Activated CD8-positive, alpha-beta memory T cell treated with anti-CD3 and anti-CD28 coated beads, Interleukin-2, amount 50 U/mL, for 1 hour (primary cell): ENCODE measurements around the gene MIER3.

Experiments used
- DNase-seq: peaks from one replicate; pipeline ENCODE4 v3.0.0-alpha.2; 2020; ENCODE audit errors: extremely low read depth

Gene MIER3

GRCh38 chr5:56900395-56900794 is 51.5 kb downstream of the MIER3 start:
- no peak for DNase-seq

DNA sequence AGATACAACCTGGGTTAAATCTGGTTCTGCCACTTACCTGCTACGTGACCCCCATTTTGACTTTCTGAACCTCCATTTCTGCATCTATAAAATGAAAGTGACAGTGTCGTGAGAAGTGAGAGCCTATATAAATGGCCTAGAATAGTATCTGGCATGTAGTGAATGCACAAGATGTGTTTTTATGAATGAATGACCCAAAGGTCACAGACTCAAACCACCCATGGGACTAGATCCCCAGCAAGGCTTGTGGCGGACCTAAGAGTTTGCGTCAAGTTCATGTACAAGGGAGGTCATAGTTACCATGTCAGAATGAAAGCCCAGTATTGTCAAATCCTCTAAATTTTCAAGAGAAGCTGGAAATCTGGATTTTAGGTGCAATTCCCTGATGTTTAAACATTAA is 53.7 kb downstream of the MIER3 start:
- DNase-seq: no peak

GRCh38 chr5:56896763-56897162 is 55.2 kb downstream of the MIER3 start:
- DNase-seq: no peak

DNA sequence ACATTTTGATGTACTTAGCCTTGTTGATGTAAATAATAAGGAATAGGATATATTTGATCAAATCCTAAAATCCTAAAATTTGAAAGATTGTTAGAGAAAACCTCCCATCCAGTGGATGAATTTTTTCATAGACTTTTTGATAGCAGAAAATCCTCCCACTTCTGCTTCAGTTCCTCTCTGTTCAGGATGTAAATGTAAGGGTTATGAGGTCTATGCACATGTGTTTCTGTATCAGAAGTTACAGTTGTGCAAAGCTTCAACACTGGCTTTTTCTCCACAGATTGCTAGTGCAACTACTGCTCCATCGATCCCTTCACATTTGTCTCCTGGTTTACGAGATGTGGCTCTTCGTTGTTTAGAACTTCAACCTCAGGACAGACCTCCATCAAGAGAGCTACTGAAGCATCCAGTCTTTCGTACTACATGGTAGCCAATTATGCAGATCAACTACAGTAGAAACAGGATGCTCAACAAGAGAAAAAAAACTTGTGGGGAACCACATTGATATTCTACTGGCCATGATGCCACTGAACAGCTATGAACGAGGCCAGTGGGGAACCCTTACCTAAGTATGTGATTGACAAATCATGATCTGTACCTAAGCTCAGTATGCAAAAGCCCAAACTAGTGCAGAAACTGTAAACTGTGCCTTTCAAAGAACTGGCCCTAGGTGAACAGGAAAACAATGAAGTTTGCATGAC is 58.5 kb downstream of the MIER3 start:
- DNase-seq: no peak

- no peak for DNase-seq
Observed at GRCh38 chr5:56881571-56881970, 70.4 kb downstream of the MIER3 start.

DNA sequence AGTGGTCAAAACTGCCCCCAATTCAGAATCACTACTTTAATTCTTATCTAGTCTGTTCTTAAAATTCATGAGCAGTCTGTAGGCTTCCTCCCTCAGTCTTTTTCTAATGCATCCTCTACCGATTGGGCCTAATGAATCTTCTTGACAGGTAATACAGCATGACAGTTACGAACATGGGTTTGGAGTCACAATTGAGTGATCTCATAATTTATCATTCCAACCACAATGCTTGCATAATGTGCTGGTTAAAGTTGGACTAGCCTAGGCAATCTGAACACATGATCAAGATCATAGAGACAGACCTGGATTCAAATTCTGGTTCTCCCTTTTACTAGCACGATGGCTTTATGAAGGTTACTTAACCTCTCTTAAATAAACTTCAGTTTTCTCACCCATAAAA is 75.6 kb downstream of the MIER3 start:
- DNase-seq: no peak

- DNase-seq: no peak
Observed at GRCh38 chr5:56873056-56873455, 78.9 kb downstream of the MIER3 start.

DNA sequence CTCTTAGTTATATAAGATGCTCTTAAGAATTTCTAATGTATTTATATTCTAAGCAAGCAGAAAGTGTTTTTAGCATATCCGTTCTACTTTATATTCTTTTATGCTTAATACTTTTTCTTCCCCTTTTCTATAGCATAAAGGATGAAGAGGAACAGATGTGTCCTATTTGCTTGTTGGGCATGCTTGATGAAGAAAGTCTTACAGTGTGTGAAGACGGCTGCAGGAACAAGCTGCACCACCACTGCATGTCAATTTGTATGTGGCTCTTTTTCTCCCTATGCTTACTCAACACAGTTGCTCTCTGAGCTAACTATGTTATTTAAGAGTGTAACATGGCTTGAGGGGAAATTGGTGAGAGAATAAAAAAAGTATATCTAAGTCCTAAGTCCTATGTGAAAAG is 80.1 kb downstream of the MIER3 start:
- DNase-seq: no peak
